ENCODE measurements around the gene ACTG2.
A peak's percentile ranks its signal among the peaks of the same experiment; 100 is the strongest.

The ACTG2 gene

DNA sequence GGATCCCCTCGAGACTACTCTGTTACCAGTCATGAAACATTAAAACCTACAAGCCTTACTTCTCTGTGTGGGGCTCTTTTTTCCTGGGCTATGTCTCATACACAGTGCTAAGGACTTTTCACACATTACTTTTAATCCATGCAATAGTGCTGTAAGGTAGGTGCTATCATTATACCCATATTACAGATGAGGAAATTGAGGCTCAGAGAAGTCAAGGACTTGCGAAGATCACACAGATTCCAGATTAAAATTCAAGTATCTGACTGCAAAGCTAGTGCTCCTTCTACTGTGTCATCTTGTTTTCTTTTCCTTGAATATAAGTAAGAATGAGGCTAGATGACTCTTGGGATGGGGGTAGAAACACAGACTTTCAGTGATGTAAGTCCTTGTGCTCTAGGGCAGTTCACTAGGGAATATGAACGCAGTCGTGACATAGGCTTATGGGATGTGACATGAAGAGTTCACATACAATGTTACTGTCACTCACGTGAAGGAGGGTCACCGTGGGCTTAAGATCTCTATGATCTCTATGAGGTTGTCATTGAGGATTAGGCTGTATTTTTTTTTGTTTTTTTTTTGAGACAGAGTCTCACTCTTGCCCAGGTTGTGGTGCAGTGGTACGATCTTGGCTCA, 26.9 kb downstream of the ACTG2 start:
- Histone ChIP-seq H3K27me3 (ENCODE audit: control insufficient read depth, insufficient read depth, low read length) (no peaks in the 10 kb centered on the region), H3K36me3 (ENCODE audit: control insufficient read depth, insufficient read depth, low read length) (peaks cover 15% of the 10 kb centered on the region), H3K9ac (ENCODE audit: low read length) (no peak overlapping the region), H3K4me1 (ENCODE audit: control insufficient read depth, insufficient read depth, low read length) (no peaks in the 10 kb centered on the region), H3K27ac (ENCODE audit: low read depth, low read length) (peak overlapping the region; percentile 47), H3K4me3 (ENCODE audit: low read length) (no peak overlapping the region)

DNA sequence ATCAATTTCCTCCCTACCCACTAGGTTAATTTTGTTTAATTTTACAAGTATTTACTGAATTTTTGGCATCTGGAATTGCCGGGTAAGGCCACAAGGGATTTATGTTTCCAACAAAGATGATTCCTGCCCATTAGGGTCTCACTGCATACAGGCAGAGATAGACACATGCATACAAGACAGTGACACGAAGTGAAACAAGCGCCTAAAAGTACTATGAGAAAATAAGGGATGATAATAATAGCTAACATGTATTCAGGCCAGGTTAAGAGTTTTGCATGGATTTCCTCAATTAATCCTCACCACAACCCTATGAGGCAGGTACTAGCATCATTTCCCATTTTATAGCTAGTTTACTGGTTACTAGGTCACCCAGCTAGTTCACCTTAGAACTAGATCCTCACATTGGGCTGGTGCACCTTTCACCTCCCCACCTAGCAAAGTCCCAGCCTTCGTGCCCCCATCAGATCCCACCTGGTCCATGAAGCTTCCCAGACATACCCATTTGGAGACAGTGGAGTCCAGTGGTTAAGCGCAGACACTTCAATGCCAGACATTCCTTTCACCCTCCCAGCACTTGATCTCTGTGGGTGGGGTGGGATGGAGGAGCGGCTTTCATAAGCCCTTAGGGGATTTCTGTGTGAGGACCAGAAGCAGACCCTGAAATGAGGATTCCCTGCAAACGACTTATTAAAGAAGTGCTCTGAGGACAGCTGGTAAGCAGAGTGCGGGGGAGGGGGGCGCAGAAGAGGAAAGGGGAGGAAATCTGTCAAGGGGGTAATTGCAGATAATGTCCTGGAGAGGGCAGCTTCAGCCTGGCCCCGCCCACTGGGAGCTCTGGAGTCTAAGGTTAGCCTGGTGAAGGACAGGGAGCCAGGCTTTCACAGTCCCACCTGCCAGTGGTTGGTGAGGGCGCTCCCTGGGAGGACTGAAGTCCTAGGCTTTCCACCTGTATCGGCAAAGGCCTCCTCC, 28.1 kb downstream of the ACTG2 start:
- Histone ChIP-seq H3K27me3 (ENCODE audit: control insufficient read depth, insufficient read depth, low read length) (no peaks in the 10 kb centered on the region), H3K9ac (ENCODE audit: low read length) (no peak overlapping the region), H3K27ac (ENCODE audit: low read depth, low read length) (peak overlapping the region; percentile 60), H3K36me3 (ENCODE audit: control insufficient read depth, insufficient read depth, low read length) (peaks cover 11% of the 10 kb centered on the region), H3K4me1 (ENCODE audit: control insufficient read depth, insufficient read depth, low read length) (no peaks in the 10 kb centered on the region), H3K4me3 (ENCODE audit: low read length) (no peak overlapping the region)

DNA sequence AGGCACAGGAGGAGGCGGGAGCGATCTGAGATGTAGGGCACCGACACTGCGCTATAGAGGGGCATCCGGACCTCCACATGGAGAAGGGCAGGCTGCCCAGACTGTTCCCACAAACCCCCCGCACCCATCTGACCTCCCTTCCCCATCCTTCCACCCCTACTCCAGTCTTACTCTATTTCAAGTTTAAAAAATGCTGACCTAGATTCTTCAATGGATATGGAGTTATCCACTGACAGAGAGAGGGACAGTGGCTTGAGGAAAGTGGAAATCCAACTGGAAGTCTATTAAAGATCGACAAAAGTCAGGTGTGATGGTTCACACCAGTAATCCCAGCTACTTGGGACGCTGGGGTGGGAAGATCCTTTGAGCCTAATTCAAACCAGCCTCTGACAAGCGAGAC, 28.8 kb downstream of the ACTG2 start:
- Histone ChIP-seq H3K27ac (ENCODE audit: low read depth, low read length) (peak overlapping the region; percentile 60), H3K4me1 (ENCODE audit: control insufficient read depth, insufficient read depth, low read length) (no peaks in the 10 kb centered on the region), H3K9ac (ENCODE audit: low read length) (no peak overlapping the region), H3K4me3 (ENCODE audit: low read length) (no peak overlapping the region), H3K36me3 (ENCODE audit: control insufficient read depth, insufficient read depth, low read length) (peaks cover 8% of the 10 kb centered on the region), H3K27me3 (ENCODE audit: control insufficient read depth, insufficient read depth, low read length) (no peaks in the 10 kb centered on the region)

- no peaks in the 10 kb centered on the region for H3K4me1 ChIP-seq (ENCODE audit: control insufficient read depth, insufficient read depth, low read length)
- H3K27me3 ChIP-seq (ENCODE audit: control insufficient read depth, insufficient read depth, low read length): no peaks in the 10 kb centered on the region
- H3K36me3 ChIP-seq (ENCODE audit: control insufficient read depth, insufficient read depth, low read length): no peaks in the 10 kb centered on the region
- H3K27ac ChIP-seq (ENCODE audit: low read depth, low read length): no peak overlapping the region
- H3K4me3 ChIP-seq (ENCODE audit: low read length): no peak overlapping the region
- no peak overlapping the region for H3K9ac ChIP-seq (ENCODE audit: low read length)
Measured at GRCh38 chr2:73922681-73923080, 29.9 kb downstream of the ACTG2 start.

- Histone ChIP-seq H3K9ac (ENCODE audit: low read length) (no peak overlapping the region), H3K4me3 (ENCODE audit: low read length) (no peak overlapping the region), H3K27me3 (ENCODE audit: control insufficient read depth, insufficient read depth, low read length) (no peaks in the 10 kb centered on the region), H3K27ac (ENCODE audit: low read depth, low read length) (no peak overlapping the region), H3K36me3 (ENCODE audit: control insufficient read depth, insufficient read depth, low read length) (no peaks in the 10 kb centered on the region), H3K4me1 (ENCODE audit: control insufficient read depth, insufficient read depth, low read length) (no peaks in the 10 kb centered on the region)
Measured at GRCh38 chr2:73925033-73925704, 32.4 kb downstream of the ACTG2 start.

DNA sequence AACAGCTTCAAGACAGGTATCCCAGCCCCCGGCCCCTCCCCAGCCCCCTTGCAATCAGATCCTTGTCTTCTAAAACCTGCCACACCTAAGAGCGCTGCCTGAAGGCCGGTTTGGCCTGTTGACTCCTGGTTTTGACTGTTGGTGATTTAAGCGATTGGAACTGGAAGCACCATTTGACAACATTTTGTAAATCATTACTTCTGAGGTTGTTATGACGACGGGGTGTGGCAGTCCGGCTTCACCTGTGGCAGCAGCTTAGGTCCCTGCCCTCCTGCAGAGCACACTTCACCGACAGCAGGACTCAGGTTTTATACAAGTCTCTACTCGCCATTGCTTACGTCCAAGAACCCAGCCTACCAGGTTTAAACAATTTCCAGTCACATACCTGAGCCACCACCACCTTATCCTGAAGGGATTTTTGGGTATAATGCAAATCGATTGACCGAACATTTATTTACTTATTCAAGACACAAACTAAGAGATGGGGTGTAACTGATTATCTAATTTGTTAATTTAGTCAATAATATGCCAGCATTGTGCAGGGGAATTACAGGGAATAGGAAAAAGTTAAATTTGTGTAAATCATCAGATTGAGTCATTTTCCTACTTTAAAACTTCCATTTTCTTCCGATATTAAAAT, 33.2 kb downstream of the ACTG2 start:
- no peak overlapping the region for H3K27ac ChIP-seq (ENCODE audit: low read depth, low read length)
- H3K4me3 ChIP-seq (ENCODE audit: low read length): peak overlapping the region; percentile 86
- H3K27me3 ChIP-seq (ENCODE audit: control insufficient read depth, insufficient read depth, low read length): no peaks in the 10 kb centered on the region
- no peaks in the 10 kb centered on the region for H3K4me1 ChIP-seq (ENCODE audit: control insufficient read depth, insufficient read depth, low read length)
- no peak overlapping the region for H3K9ac ChIP-seq (ENCODE audit: low read length)
- no peaks in the 10 kb centered on the region for H3K36me3 ChIP-seq (ENCODE audit: control insufficient read depth, insufficient read depth, low read length)

DNA sequence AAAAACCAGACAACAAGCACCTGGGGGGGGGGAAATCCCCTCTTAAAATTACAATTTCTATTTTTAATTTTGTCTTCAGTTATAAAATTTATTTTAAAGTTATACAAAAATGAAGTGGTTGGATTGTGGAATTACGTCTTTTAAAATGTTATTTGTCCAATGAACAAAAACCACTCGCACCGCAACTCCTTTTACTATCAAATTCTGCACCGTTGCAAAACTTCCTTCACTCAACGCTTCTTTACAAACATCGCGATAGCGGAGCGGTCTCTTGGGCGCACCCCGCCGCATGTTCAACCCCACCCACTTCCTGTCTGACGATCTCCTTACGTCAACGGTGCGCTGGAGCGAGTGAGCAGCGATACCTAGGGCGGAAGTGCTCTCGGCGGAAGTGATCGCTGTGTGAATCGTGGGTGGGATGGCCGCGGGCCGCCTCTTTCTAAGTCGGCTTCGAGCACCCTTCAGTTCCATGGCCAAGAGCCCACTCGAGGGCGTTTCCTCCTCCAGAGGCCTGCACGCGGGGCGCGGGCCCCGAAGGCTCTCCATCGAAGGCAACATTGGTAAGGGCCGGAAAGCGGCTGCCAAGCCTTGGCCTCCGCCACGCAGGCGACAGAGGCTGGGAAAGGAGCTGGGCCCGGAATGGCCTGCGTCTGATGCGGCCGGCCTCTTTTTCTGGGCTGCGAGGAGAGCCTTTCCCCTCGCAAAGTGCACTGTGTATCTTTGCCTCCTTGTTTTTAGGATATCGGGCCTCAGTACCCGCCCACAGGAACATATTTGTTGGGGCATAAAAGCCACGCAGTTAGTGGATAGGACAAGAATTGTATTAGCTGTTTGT, 33.9 kb downstream of the ACTG2 start, which contains the start of gene DGUOK:
Gene DGUOK, plus strand, starts transcription at position 388 of the 835 bp plus-strand sequence. Its CDS starts 31 bp downstream, at position 419.
- Histone ChIP-seq H3K36me3 (ENCODE audit: control insufficient read depth, insufficient read depth, low read length) (no peaks in the 10 kb centered on the region), H3K4me3 (ENCODE audit: low read length) (peak within 1 kb of the TSS; percentile 86), H3K4me1 (ENCODE audit: control insufficient read depth, insufficient read depth, low read length) (no peaks in the 10 kb centered on the region), H3K9ac (ENCODE audit: low read length) (peak within 1 kb of the TSS; percentile 97), H3K27me3 (ENCODE audit: control insufficient read depth, insufficient read depth, low read length) (no peaks in the 10 kb centered on the region), H3K27ac (ENCODE audit: low read depth, low read length) (peak within 1 kb of the TSS; percentile 93)

DNA sequence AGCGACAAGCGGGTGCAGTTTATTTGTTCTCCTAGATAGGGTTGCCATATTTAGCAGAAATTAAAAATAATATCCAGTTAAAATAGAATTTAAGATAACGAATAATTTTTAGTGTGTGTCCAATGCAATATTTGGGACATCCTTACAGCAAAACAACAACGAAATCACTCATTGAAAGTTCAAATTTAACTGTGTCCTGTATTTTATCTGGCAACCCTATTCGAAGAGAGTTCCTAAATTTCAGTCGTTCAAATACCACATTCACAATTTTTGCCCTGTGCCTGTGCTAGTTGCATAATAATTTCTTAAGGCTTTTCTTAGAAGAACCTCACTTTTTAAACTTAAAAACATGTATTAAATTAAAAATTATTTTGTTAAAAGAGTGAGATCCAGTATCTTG, 34.5 kb downstream of the ACTG2 start:
- no peaks in the 10 kb centered on the region for H3K36me3 ChIP-seq (ENCODE audit: control insufficient read depth, insufficient read depth, low read length)
- no peaks in the 10 kb centered on the region for H3K4me1 ChIP-seq (ENCODE audit: control insufficient read depth, insufficient read depth, low read length)

DNA sequence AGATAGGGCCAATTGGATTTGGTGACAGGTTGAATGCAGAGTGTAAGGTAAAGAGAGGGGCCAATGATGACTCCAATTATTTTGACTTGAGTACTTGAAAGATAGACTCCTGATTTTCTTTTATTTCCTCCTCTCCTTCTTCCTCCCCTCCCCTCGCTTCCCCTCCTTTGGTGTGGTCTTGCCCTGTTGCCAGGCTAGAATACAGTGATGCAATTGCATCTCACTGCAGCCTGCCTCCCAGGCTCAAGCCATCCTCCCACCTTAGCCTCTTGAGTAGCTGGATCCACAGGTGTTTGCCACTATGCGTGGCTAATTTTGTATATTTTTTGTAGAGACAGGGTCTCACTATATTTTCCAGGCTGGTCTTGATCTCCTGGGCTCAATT, 36.1 kb downstream of the ACTG2 start:
- Histone ChIP-seq H3K4me3 (ENCODE audit: low read length) (no peak overlapping the region), H3K4me1 (ENCODE audit: control insufficient read depth, insufficient read depth, low read length) (no peaks in the 10 kb centered on the region), H3K36me3 (ENCODE audit: control insufficient read depth, insufficient read depth, low read length) (no peaks in the 10 kb centered on the region), H3K9ac (ENCODE audit: low read length) (no peak overlapping the region), H3K27ac (ENCODE audit: low read depth, low read length) (no peak overlapping the region), H3K27me3 (ENCODE audit: control insufficient read depth, insufficient read depth, low read length) (no peaks in the 10 kb centered on the region)

More for the DNA sequence above, 34.5 kb downstream of the ACTG2 start:
- Histone ChIP-seq H3K4me3 (ENCODE audit: low read length) (peak overlapping the region; percentile 86), H3K27ac (ENCODE audit: low read depth, low read length) (peak overlapping the region; percentile 93), H3K27me3 (ENCODE audit: control insufficient read depth, insufficient read depth, low read length) (no peaks in the 10 kb centered on the region), H3K9ac (ENCODE audit: low read length) (peak overlapping the region; percentile 97)

DNA sequence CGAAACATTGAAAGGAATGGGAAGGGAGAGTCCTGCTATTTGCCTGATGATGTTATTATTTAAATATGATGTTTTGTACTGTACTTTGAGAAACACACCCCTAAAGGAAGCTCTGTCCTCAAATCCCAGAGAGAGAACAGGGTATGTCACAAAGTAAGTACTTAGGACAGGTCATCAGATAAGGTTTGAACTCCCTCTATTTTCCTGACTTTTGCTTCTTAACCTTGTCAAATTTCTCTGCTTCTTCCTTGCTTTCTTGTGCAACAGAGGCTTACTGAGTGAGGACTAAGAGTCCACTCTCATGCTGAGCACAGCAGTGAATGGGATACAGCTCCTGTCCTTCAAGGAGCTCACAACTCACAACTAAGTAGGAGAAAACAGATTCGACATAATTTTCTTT, 37.6 kb downstream of the ACTG2 start:
- no peak overlapping the region for H3K27ac ChIP-seq (ENCODE audit: low read depth, low read length)
- no peaks in the 10 kb centered on the region for H3K36me3 ChIP-seq (ENCODE audit: control insufficient read depth, insufficient read depth, low read length)
- H3K4me3 ChIP-seq (ENCODE audit: low read length): no peak overlapping the region
- no peak overlapping the region for H3K9ac ChIP-seq (ENCODE audit: low read length)
- no peaks in the 10 kb centered on the region for H3K27me3 ChIP-seq (ENCODE audit: control insufficient read depth, insufficient read depth, low read length)
- no peaks in the 10 kb centered on the region for H3K4me1 ChIP-seq (ENCODE audit: control insufficient read depth, insufficient read depth, low read length)
